NB4 (cell line): ENCODE data around the gene ACOXL.

Source experiments
- DNase-seq: peaks from one replicate; pipeline ENCODE4 v3.0.0; 2010; ENCODE audit warnings: low read depth
- H3K4me3 ChIP-seq: one replicate; pipeline ENCODE4 v1.5.1; 2011; ENCODE audit warnings: mild to moderate bottlenecking, low read depth, low read length, moderate library complexity
- CTCF ChIP-seq: IDR thresholded peaks from one replicate; pipeline ENCODE4 v1.5.1; 2012; ENCODE audit warnings: low read depth, low read length
- MAX ChIP-seq: IDR thresholded peaks from 2 replicates; pipeline ENCODE4 v1.6.1; 2011; ENCODE audit warnings: low read depth, low read length
- MYC ChIP-seq: IDR thresholded peaks from 2 replicates; pipeline ENCODE4 v1.6.1; 2011; ENCODE audit warnings: low read depth, low read length
- POLR2A ChIP-seq: IDR thresholded peaks from 2 replicates; pipeline ENCODE4 v1.6.1; 2011; ENCODE audit warnings: mild to moderate bottlenecking; ENCODE audit not compliant: insufficient read length; ENCODE audit errors: extremely low read depth

The ACOXL gene

GRCh38 chr2:110807522-110807921, 75.1 kb downstream of the ACOXL start:
- TF ChIP-seq MAX (no peak), MYC (no peak), CTCF (no peak), POLR2A (no peak)
- H3K4me3 ChIP-seq: no peak overlapping the region
- DNase-seq: no peak

GRCh38 chr2:110810404-110810803, 78.0 kb downstream of the ACOXL start:
- DNase-seq: no peak
- TF ChIP-seq MAX (no peak), CTCF (no peak), MYC (no peak), POLR2A (no peak)
- no peak overlapping the region for H3K4me3 ChIP-seq

- no peak for DNase-seq
- no peak for TF ChIP-seq POLR2A
- TF ChIP-seq MAX: no peak
- no peak for TF ChIP-seq MYC
- TF ChIP-seq CTCF: no peak
- no peak overlapping the region for H3K4me3 ChIP-seq
Observed at GRCh38 chr2:110812726-110813645, 80.6 kb downstream of the ACOXL start.

GRCh38 chr2:110813896-110814295, 81.5 kb downstream of the ACOXL start:
- TF ChIP-seq CTCF (no peak), MAX (no peak), POLR2A (no peak), MYC (no peak)
- DNase-seq: no peak

GRCh38 chr2:110815938-110816337, 83.6 kb downstream of the ACOXL start:
- no peak overlapping the region for H3K4me3 ChIP-seq
- TF ChIP-seq MYC (no peak), POLR2A (no peak), CTCF (no peak), MAX (no peak)
- DNase-seq: no peak

More at GRCh38 chr2:110813896-110814295, 81.5 kb downstream of the ACOXL start:
- no peak overlapping the region for H3K4me3 ChIP-seq
